Keratinocyte (primary cell): ENCODE data around the gene IGF1R.

Experiments used
- EZH2 ChIP-seq: IDR thresholded peaks from one replicate; pipeline ENCODE4 v1.6.1; 2012; ENCODE audit warnings: inconsistent platforms, mild to moderate bottlenecking, low read length, moderate library complexity
- TF ChIP-seq, protein P1 (sequence below), 3 experiments: IDR thresholded peaks in 1 of 3; conservative IDR thresholded peaks in 1 of 3; optimal IDR thresholded peaks in 1 of 3; 2 replicates in 2 of 3; 3 replicates in 1 of 3; pipeline versions ENCODE3 to v1.5.1; 2011; ENCODE audit warnings: low read length in 3 of 3, mild to moderate bottlenecking in 3 of 3, moderate library complexity in 2 of 3, control low read depth in 1 of 3, inconsistent platforms in 1 of 3; ENCODE audit not compliant: insufficient read depth in 2 of 3; ENCODE audit errors: extremely low read depth in 1 of 3

DNA sequence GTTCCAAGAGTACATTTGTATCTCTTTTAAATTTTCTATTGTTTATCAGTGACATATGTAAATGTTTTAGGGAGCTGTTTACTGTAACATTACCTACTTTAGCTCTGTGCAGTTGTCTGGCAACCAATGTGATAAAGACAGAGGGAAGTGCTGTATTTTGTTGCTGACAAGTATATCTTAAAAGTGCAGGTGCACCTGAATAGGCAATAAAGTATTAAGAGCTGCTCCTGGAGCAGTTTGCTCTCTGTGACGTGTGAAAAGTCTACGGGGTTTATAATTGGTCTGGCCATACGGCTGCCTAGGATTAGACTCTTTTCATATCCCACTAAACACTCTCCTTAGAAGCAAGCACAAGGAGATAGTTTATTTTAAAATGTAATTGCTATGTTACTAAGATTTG, 178.3 kb downstream of the IGF1R start:
- TF ChIP-seq, protein P1, sequence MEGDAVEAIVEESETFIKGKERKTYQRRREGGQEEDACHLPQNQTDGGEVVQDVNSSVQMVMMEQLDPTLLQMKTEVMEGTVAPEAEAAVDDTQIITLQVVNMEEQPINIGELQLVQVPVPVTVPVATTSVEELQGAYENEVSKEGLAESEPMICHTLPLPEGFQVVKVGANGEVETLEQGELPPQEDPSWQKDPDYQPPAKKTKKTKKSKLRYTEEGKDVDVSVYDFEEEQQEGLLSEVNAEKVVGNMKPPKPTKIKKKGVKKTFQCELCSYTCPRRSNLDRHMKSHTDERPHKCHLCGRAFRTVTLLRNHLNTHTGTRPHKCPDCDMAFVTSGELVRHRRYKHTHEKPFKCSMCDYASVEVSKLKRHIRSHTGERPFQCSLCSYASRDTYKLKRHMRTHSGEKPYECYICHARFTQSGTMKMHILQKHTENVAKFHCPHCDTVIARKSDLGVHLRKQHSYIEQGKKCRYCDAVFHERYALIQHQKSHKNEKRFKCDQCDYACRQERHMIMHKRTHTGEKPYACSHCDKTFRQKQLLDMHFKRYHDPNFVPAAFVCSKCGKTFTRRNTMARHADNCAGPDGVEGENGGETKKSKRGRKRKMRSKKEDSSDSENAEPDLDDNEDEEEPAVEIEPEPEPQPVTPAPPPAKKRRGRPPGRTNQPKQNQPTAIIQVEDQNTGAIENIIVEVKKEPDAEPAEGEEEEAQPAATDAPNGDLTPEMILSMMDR (optimal IDR thresholded peaks at IDR 0.05 in 1 of 3, IDR thresholded peaks at IDR 0.05 in 1 of 3, conservative IDR thresholded peaks at IDR 0.05 in 1 of 3; ENCODE audit: extremely low read depth in 1 of 3, insufficient read depth in 2 of 3, low read length in 3 of 3) = no peak
- no peak for TF ChIP-seq EZH2
